OCI-LY3 (cell line): ENCODE measurements around the gene VPS35.
A peak's percentile ranks its signal among the peaks of the same experiment; 100 is the strongest.

Experiments
- H2AFZ ChIP-seq: fragments of 200-600, 300-600 bp; shearing (Covaris generic); 2 replicates; pipeline ENCODE4 v1.6.0; 2014; ENCODE audit warnings: antibody characterized with exemption, low read depth, low read length
- H3K27ac ChIP-seq: fragments of 200-600, 300-600 bp; sonication (generic); 2 replicates; pipeline ENCODE4 v1.5.1; 2014; ENCODE audit warnings: mild to moderate bottlenecking, low read length, moderate library complexity, mixed read lengths
- H3K27me3 ChIP-seq: fragments of 200-600, 300-600 bp; sonication (generic); 2 replicates; pipeline ENCODE4 v1.6.1; 2014; ENCODE audit warnings: low read depth, low read length, mixed read lengths
- H3K36me3 ChIP-seq: fragments of 200-600, 300-600 bp; sonication (generic); replicated peaks from 2 replicates; pipeline ENCODE3; 2014; ENCODE audit warnings: low read depth, low read length, mixed read lengths
- H3K4me1 ChIP-seq: fragments of 300-600, 200-600 bp; sonication (generic); 2 replicates; pipeline ENCODE4 v1.6.1; 2014; ENCODE audit warnings: low read length, mixed read lengths
- H3K4me2 ChIP-seq: fragments of 200-600, 300-600 bp; sonication (generic); 2 replicates; pipeline ENCODE4 v1.6.1; 2014; ENCODE audit warnings: low read length, mixed read lengths
- H3K4me3 ChIP-seq: fragments of 300-600, 200-600 bp; sonication (generic); 2 replicates; pipeline ENCODE4 v1.5.1; 2014; ENCODE audit warnings: antibody characterized with exemption, mild to moderate bottlenecking, low read length, moderate library complexity
- H3K79me2 ChIP-seq: fragments of 300-600, 200-600 bp; shearing (Covaris generic); 2 replicates; pipeline ENCODE4 v1.6.1; 2014; ENCODE audit warnings: mild to moderate bottlenecking, low read length, mixed read lengths
- H3K9ac ChIP-seq: fragments of 300-600, 200-600 bp; shearing (Covaris generic); 2 replicates; pipeline ENCODE4 v1.6.0; 2014; ENCODE audit warnings: mild to moderate bottlenecking, low read length, moderate library complexity
- H3K9me3 ChIP-seq: fragments of 200-600, 300-600 bp; shearing (Covaris generic); 2 replicates; pipeline ENCODE4 v1.6.1; 2014; ENCODE audit warnings: low read length, mixed read lengths; ENCODE audit not compliant: insufficient read depth
- H4K20me1 ChIP-seq: fragments of 200-600, 300-600 bp; sonication (generic); 2 replicates; pipeline ENCODE4 v1.6.1; 2016; ENCODE audit warnings: low read length, mixed read lengths; ENCODE audit not compliant: insufficient read depth
- CTCF ChIP-seq: fragments of 200-600, 300-600 bp; sonication (generic); IDR thresholded peaks from 2 replicates; pipeline ENCODE4 v1.5.1; 2014; ENCODE audit warnings: antibody characterized with exemption, low read length, low read depth
- EZH2phosphoT487 ChIP-seq: fragments of 200-600 bp; shearing (Covaris generic); IDR thresholded peaks from 2 replicates; pipeline ENCODE4 v1.6.1; 2018; ENCODE audit warnings: antibody characterized with exemption, mixed run types, low read depth

VPS35 gene

GRCh38 chr16:46688654-46689364 lies at the start of gene VPS35:
TSS of gene VPS35 (minus strand) at chr16:46689178. CDS start at chr16:46689133, 45 bp downstream.
- Histone ChIP-seq H3K27ac (peak within 1 kb of the TSS; percentile 79), H3K4me1 (peaks cover 31% of the 10 kb centered on the region), H4K20me1 (peaks cover 49% of the 10 kb centered on the region), H3K4me2 (peak within 1 kb of the TSS; percentile 87), H3K27me3 (no peaks in the 10 kb centered on the region), H2AFZ (peak within 1 kb of the TSS; percentile 73; the same call in 1 of the 2 replicates), H3K79me2 (peaks cover 82% of the 10 kb centered on the region), H3K9me3 (no peaks in the 10 kb centered on the region), H3K36me3 (peaks cover 20% of the 10 kb centered on the region), H3K4me3 (peak within 1 kb of the TSS; percentile 83), H3K9ac (peak within 1 kb of the TSS; percentile 86)
- TF ChIP-seq EZH2phosphoT487: no peak
- TF ChIP-seq CTCF: no peak

GRCh38 chr16:46737621-46738214 lies 48.7 kb upstream of the VPS35 start:
- no peak overlapping the region for H3K4me3 ChIP-seq
- H3K4me1 ChIP-seq: peaks cover 4% of the 10 kb centered on the region
- H3K4me2 ChIP-seq: no peak overlapping the region
- no peaks in the 10 kb centered on the region for H3K9me3 ChIP-seq
- no peaks in the 10 kb centered on the region for H4K20me1 ChIP-seq
- H2AFZ ChIP-seq: no peak overlapping the region
- no peaks in the 10 kb centered on the region for H3K27me3 ChIP-seq
- no peaks in the 10 kb centered on the region for H3K36me3 ChIP-seq
- H3K27ac ChIP-seq: no peak overlapping the region
- no peak overlapping the region for H3K9ac ChIP-seq
- TF ChIP-seq CTCF: no peak
- no peak for TF ChIP-seq EZH2phosphoT487
- no peaks in the 10 kb centered on the region for H3K79me2 ChIP-seq

GRCh38 chr16:46736695-46737094 lies 47.7 kb upstream of the VPS35 start:
- H3K4me2 ChIP-seq: no peak overlapping the region
- no peaks in the 10 kb centered on the region for H3K4me1 ChIP-seq
- no peaks in the 10 kb centered on the region for H3K9me3 ChIP-seq
- H3K79me2 ChIP-seq: no peaks in the 10 kb centered on the region
- H4K20me1 ChIP-seq: no peaks in the 10 kb centered on the region
- no peaks in the 10 kb centered on the region for H3K36me3 ChIP-seq
- no peaks in the 10 kb centered on the region for H3K27me3 ChIP-seq
- H3K9ac ChIP-seq: no peak overlapping the region
- TF ChIP-seq EZH2phosphoT487 (no peak), CTCF (no peak)
- H3K4me3 ChIP-seq: no peak overlapping the region
- no peak overlapping the region for H3K27ac ChIP-seq
- no peak overlapping the region for H2AFZ ChIP-seq

- Histone ChIP-seq H2AFZ (no peak overlapping the region), H3K9ac (no peak overlapping the region), H3K4me2 (no peak overlapping the region), H3K27ac (no peak overlapping the region), H3K9me3 (no peaks in the 10 kb centered on the region), H3K4me1 (no peaks in the 10 kb centered on the region), H3K36me3 (no peaks in the 10 kb centered on the region), H3K79me2 (no peaks in the 10 kb centered on the region), H3K27me3 (no peaks in the 10 kb centered on the region), H3K4me3 (no peak overlapping the region), H4K20me1 (no peaks in the 10 kb centered on the region)
- no peak for TF ChIP-seq EZH2phosphoT487
- no peak for TF ChIP-seq CTCF
Measured at GRCh38 chr16:46733319-46733830, 44.4 kb upstream of the VPS35 start.
